ENCODE results near the gene NETO1.

DNA sequence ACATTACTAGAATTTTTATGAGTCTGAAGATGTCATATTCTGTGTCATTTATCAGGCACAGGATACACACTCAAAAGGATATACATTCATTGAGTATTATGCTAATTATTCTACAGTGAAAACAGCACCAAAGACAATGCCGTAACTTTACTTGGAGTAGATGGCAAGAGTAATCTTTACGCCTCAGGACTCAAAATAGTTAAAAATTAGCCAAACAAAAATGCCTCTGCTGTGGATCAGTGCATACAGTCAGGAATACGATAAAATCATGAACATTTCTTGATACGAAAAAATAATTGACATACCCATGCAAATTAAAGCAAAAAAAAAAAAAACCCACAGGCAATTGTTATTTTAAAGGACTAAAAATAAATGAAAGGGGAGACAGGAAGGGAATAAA is 129.7 kb downstream of the NETO1 start:
- TF ChIP-seq, protein P1, sequence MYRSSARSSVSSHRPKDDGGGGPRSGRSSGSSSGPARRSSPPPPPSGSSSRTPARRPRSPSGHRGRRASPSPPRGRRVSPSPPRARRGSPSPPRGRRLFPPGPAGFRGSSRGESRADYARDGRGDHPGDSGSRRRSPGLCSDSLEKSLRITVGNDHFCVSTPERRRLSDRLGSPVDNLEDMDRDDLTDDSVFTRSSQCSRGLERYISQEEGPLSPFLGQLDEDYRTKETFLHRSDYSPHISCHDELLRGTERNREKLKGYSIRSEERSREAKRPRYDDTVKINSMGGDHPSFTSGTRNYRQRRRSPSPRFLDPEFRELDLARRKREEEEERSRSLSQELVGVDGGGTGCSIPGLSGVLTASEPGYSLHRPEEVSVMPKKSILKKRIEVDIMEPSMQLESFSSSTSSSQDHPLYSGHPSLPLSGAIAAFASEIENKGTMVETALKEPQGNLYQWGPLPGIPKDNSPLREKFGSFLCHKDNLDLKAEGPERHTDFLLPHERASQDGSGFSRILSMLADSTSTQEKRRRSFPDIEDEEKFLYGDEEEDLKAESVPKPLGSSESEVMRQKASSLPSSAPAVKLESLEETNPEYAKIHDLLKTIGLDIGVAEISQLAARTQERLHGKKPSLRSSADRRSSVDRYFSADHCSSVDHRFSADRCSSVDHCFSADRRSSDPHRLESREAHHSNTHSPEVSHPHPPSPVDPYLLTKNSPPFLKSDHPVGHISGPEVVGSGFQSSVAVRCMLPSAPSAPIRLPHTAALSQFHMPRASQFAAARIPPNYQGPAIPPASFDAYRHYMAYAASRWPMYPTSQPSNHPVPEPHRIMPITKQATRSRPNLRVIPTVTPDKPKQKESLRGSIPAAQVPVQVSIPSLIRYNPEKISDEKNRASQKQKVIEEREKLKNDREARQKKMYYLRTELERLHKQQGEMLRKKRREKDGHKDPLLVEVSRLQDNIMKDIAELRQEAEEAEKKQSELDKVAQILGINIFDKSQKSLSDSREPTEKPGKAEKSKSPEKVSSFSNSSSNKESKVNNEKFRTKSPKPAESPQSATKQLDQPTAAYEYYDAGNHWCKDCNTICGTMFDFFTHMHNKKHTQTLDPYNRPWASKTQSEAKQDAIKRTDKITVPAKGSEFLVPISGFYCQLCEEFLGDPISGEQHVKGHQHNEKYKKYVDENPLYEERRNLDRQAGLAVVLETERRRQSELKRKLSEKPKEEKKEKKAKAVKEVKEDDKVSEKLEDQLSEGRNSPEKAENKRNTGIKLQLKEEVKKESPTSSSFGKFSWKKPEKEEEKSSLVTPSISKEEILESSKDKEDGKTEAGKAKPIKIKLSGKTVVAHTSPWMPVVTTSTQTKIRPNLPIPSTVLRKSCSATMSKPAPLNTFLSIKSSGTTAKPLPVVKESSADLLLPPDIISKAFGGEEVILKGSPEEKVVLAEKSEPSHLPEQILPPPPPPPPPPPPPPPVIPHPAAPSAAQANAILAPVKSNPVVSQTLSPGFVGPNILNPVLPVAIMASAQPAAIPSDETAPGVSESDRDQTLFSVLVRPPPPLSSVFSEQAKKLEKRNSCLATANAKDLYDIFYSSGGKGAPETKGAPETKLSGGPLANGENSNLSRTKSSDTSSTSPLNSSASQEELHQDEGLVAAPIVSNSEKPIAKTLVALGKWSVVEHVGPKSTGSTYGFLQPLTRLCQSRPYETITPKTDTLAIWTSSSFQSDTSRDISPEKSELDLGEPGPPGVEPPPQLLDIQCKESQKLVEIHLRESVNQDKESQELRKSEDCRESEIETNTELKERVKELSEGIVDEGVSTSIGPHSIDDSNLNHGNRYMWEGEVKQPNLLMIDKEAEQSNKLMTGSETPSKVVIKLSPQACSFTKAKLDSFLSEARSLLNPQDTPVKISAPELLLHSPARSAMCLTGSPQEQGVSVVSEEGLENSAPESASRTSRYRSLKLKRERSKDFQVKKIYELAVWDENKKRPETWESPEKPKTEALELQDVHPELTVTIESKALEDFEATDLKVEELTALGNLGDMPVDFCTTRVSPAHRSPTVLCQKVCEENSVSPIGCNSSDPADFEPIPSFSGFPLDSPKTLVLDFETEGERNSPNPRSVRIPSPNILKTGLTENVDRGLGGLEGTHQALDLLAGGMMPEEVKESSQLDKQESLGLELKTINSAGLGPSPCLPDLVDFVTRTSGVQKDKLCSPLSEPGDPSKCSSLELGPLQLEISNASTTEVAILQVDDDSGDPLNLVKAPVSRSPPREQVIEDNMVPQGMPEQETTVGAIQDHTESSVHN (CRISPR knock-in tag; IDR thresholded peaks at IDR 0.05), result no peak
- TF ChIP-seq, protein P2, sequence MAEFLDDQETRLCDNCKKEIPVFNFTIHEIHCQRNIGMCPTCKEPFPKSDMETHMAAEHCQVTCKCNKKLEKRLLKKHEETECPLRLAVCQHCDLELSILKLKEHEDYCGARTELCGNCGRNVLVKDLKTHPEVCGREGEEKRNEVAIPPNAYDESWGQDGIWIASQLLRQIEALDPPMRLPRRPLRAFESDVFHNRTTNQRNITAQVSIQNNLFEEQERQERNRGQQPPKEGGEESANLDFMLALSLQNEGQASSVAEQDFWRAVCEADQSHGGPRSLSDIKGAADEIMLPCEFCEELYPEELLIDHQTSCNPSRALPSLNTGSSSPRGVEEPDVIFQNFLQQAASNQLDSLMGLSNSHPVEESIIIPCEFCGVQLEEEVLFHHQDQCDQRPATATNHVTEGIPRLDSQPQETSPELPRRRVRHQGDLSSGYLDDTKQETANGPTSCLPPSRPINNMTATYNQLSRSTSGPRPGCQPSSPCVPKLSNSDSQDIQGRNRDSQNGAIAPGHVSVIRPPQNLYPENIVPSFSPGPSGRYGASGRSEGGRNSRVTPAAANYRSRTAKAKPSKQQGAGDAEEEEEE (CRISPR knock-in tag; IDR thresholded peaks at IDR 0.05; ENCODE audit: borderline replicate concordance), result no peak
- no peak for TF ChIP-seq ZNF724P (CRISPR knock-in tag; IDR thresholded peaks at IDR 0.05; ENCODE audit: borderline replicate concordance)

Measured in HepG2 (cell line).